Heart right ventricle (tissue), 16 donors: ENCODE measurements around the gene RCHY1. TPM values are rescaled to one million over a fixed set of nuclear protein-coding genes. Genes with fewer than 3 reads are reported as not detected.
A peak's percentile ranks its signal among the peaks of the same experiment; 100 is the strongest.

ENCODE experiments used
- ATAC-seq, 8 donors: fragments of 200-7000 bp; cut with Tn5 transposase; one replicate each; pipeline ENCODE4 v1.9.1; 2020; ENCODE audit warnings: mild to moderate bottlenecking in 8 of 8, moderate library complexity in 8 of 8, moderate number of reproducible peaks in 1 of 8
- DNase-seq, 2 donors: peaks; one replicate each; pipeline ENCODE4 v3.0.0-alpha.2; 2020
- H3K27ac ChIP-seq, 10 donors: fragments of 200-600 bp; sonication (generic) in 2 of 10; one replicate each; pipeline versions ENCODE4 v1.5.0 to v1.8.0; 2020 to 2022; ENCODE audit warnings: mild to moderate bottlenecking in 3 of 10
- H3K27me3 ChIP-seq, 7 donors: fragments of 200-600 bp; one replicate each; pipeline ENCODE4 v1.8.0; 2021 to 2022; ENCODE audit warnings: mild to moderate bottlenecking in 2 of 7
- H3K36me3 ChIP-seq, 9 donors: fragments of 200-600 bp; sonication (generic) in 1 of 9; one replicate each; pipeline versions ENCODE4 v1.5.0 to v1.8.0; 2020 to 2022; ENCODE audit warnings: mild to moderate bottlenecking in 2 of 9
- H3K4me1 ChIP-seq, 9 donors: fragments of 200-600 bp; sonication (generic) in 1 of 9; one replicate each; pipeline versions ENCODE4 v1.5.0 to v1.8.0; 2020 to 2022; ENCODE audit warnings: mild to moderate bottlenecking in 4 of 9
- H3K4me3 ChIP-seq, 10 donors: fragments of 200-600 bp; sonication (generic) in 2 of 10; one replicate each; pipeline versions ENCODE4 v1.5.0 to v1.8.0; 2020 to 2022; ENCODE audit warnings: mild to moderate bottlenecking in 7 of 10, moderate library complexity in 2 of 10
- H3K9me3 ChIP-seq, 11 donors: fragments of 200-600 bp in 10 of 11; sonication (generic) in 2 of 11; one replicate each; pipeline versions ENCODE4 v1.5.0 to v1.8.0; 2013 to 2022; ENCODE audit warnings: mild to moderate bottlenecking in 2 of 11, control low read depth in 1 of 11, moderate library complexity in 1 of 11
- CTCF ChIP-seq, 9 donors: fragments of 200-600 bp; sonication (generic) in 2 of 9; IDR thresholded peaks; one replicate each; pipeline versions ENCODE4 v1.5.0 to v1.8.0; 2021 to 2022; ENCODE audit warnings: antibody characterized with exemption in 9 of 9, mild to moderate bottlenecking in 5 of 9, moderate library complexity in 1 of 9
- WGBS, 2 donors: extraction: QIAGEN DNeasy Blood & Tissue Kit; methylation state at CpG; one replicate each; pipeline ENCODE4 v1.1.7; 2013; ENCODE audit warnings: inconsistent platforms in 1 of 2; 5-methylcytosine and 5-hydroxymethylcytosine counted together
- intact Hi-C, 10 donors: fragments of 100-400 bp; cut with DNase I; formaldehyde crosslinking; loops; one replicate each; pipeline versions ENCODE4 v1.11.1 to v1.14.2; 2022
- long read RNA-seq, 3 donors: library from polyadenylated mRNA; unstranded; transcript quantifications; one replicate each; pipeline ENCODE4 v2.0.0, GENCODE V29; 2020 to 2021
- polyA plus RNA-seq, 2 donors: library from polyadenylated mRNA; stranded (reverse); fragments of 200-250 nt; gene quantifications; one replicate each; pipeline ENCODE4 v1.2.3, GENCODE V29; 2013
- total RNA-seq, 10 donors: library from RNA; stranded (reverse); fragmentation: NEBNext Ultra II Directional in 3 of 10; extraction: Animal tissue kit (Norgen Biotek cat#: 25700) in 3 of 10; gene quantifications; one replicate each; pipeline versions ENCODE4 v1.2.1 to v1.2.4, GENCODE V29; 2021 to 2023
- donor health status: Arrhythmogenic right ventricular cardiomyopathy.
- donor health status: ischemic (EF 13 %, LVEDD 7.1; RV severe dilation, severe dysfunction).
- donor health status: healthy with polysubstance abuse.
- donor health status: DM: no; HTN: yes; CAD: no.
- donor health status: DM: no; HTN: no; CAD: no.
- donor health status: ischemic (EF 25% LVEDD 6.9; RV normal size, moderate dysfunction).
- donor health status: ischemic (EF 25% LVEDD 5.7; RV mildly dilated, moderate dysfunction).
- donor health status: healthy.
- donor health status: DM: yes; HTN: yes; CAD: no.
- donor health status: Ischemic cardiomyopathy.
- donor health status: ischemic (EF 35%, LVEDD 5.7; RV mildly dilated, moderate dysfunction).
- donor health status: nonischemic (EF 11% LVEDD 7.7; RV severe dilation, severe dysfunction).
- donor health status: DM: yes; HTN: yes; CAD: no.
- donor health status: PGD.
- donor health status: ischemic (EF 29% LVEDD 5.4; RV normal size, mild dysfunction).
- donor health status: nonischemic (EF 23%, LVEDD 6.1; RV moderate dilation, normal function).

The RCHY1 gene
- 10 to 100 TPM; 37.4 to 62.0 (median 50.3) TPM for total RNA-seq
- 10 to 100 TPM; 15.5 to 16.3 TPM for polyA plus RNA-seq
- long read RNA-seq, donor 1, full-length matches to known transcripts: 55 of 60 reads
- long read RNA-seq, donor 1, partial matches to known transcripts: 0 of 60 reads
- long read RNA-seq, donor 1, other reads (novel, unspliced or antisense): 5 of 60 reads
- long read RNA-seq, donor 2, full-length matches to known transcripts: 74 of 86 reads
- long read RNA-seq, donor 2, partial matches to known transcripts: 3 of 86 reads
- long read RNA-seq, donor 2, other reads (novel, unspliced or antisense): 9 of 86 reads
- long read RNA-seq, donor 3, full-length matches to known transcripts: 130 of 152 reads
- long read RNA-seq, donor 3, partial matches to known transcripts: 3 of 152 reads
- long read RNA-seq, donor 3, other reads (novel, unspliced or antisense): 19 of 152 reads

- no peaks in the 10 kb centered on the region for H3K27me3 ChIP-seq
- no peaks in the 10 kb centered on the region for H3K9me3 ChIP-seq
- TF ChIP-seq CTCF (IDR thresholded peaks at IDR 0.05): peak in 2 of 9 donors; percentile 1 to 36
- intact Hi-C loops: loop anchor here in 2 of 10 donors (10.0 kb wide), 2 partner anchors 210 to 580 kb away; partner anchors contain the start of genes PARM1 (in 1 of the 2) and USO1 (in 1 of the 2)
- DNase-seq (peak; percentile 94 to 97), ATAC-seq (peak; percentile 98 to 99 (median 98))
- H3K4me1 ChIP-seq: peaks cover 0 to 60% (median 52%) of the 10 kb centered on the region in 9 donors
- WGBS, 2 donors: 0 to 1% methylated on average over 61 of the region's 61 CpGs
- peaks cover 0 to 33% (median 12%) of the 10 kb centered on the region in 9 donors for H3K36me3 ChIP-seq
- peak within 1 kb of the TSS; percentile 80 to 97 (median 94) for H3K27ac ChIP-seq
- H3K4me3 ChIP-seq: peak within 1 kb of the TSS; percentile 64 to 77 (median 72)
These were observed at the start of gene RCHY1, which contains the start of gene THAP6 for GRCh38 chr4:75514131-75514948. Gene RCHY1, minus strand, starts transcription at chr4:75514403. Its CDS starts 117 bp downstream, at chr4:75514286. Gene THAP6, plus strand, starts transcription at chr4:75514473. Its CDS starts 980 bp downstream, at chr4:75515453.

GRCh38 chr4:75561789-75562188 lies 47.6 kb upstream of the RCHY1 start:
- peaks cover 0 to 17% (median 5%) of the 10 kb centered on the region in 7 donors for H3K27me3 ChIP-seq
- H3K4me3 ChIP-seq: no peak overlapping the region
- no peak for ATAC-seq
- peaks cover 0 to 17% (median 0%) of the 10 kb centered on the region in 9 donors for H3K4me1 ChIP-seq
- WGBS, 2 donors: 61 to 67% methylated on average over 8 of the region's 8 CpGs
- no peaks in the 10 kb centered on the region for H3K36me3 ChIP-seq
- H3K9me3 ChIP-seq: no peaks in the 10 kb centered on the region
- intact Hi-C loops: loop anchor here in 1 of 10 donors (10.0 kb wide), 1 partner anchor 687 kb away; no protein-coding TSS in a partner anchor
- TF ChIP-seq CTCF (IDR thresholded peaks at IDR 0.05): no peak
- no peak for DNase-seq
- no peak overlapping the region for H3K27ac ChIP-seq

- ATAC-seq: no peak
- no peaks in the 10 kb centered on the region for H3K4me1 ChIP-seq
- no peak overlapping the region for H3K27ac ChIP-seq
- no peak for TF ChIP-seq CTCF (IDR thresholded peaks at IDR 0.05)
- no peaks in the 10 kb centered on the region for H3K9me3 ChIP-seq
- H3K27me3 ChIP-seq: peaks cover 0 to 26% (median 7%) of the 10 kb centered on the region in 7 donors
- H3K36me3 ChIP-seq: no peaks in the 10 kb centered on the region
- 84 to 88% methylated on average over 8 of the region's 8 CpGs for WGBS, 2 donors
- no peak overlapping the region for H3K4me3 ChIP-seq
- intact Hi-C loops: no loop called here
- DNase-seq: no peak
These were observed 43.5 kb upstream of the RCHY1 start for GRCh38 chr4:75557696-75558095.
